Left ventricle myocardium superior (tissue), 1 donor: ENCODE results near the gene PIGH. TPM values are rescaled to one million over a fixed set of nuclear protein-coding genes. Genes with fewer than 3 reads are reported as not detected.
A peak's percentile ranks its signal among the peaks of the same experiment; 100 is the strongest.
"Not testable (repeated sequence)": the region's sequence is repeated elsewhere in the genome, so short reads cannot be mapped to it uniquely, and the experiment has no call there.

Experiments used
- ATAC-seq: fragments of 200-7000 bp; cut with Tn5 transposase; one replicate; pipeline ENCODE4 v1.9.1; 2020; ENCODE audit warnings: mild to moderate bottlenecking, moderate library complexity
- DNase-seq: peaks from one replicate; pipeline ENCODE4 v3.0.0-alpha.2; 2020
- intact Hi-C: fragments of 100-400 bp; cut with micrococcal nuclease; formaldehyde crosslinking; loops from one replicate; pipeline ENCODE4 v1.11.0; 2022
- long read RNA-seq: library from polyadenylated mRNA; unstranded; transcript quantifications from one replicate; pipeline ENCODE4 v2.0.0, GENCODE V29; 2021
- total RNA-seq: library from RNA; stranded (reverse); fragmentation: NEBNext Ultra II Directional; extraction: Animal tissue kit (Norgen Biotek cat#: 25700); gene quantifications from one replicate; pipeline ENCODE4 v1.2.1, GENCODE V29; 2021
- donor health status: DM: no; HTN: yes; CAD: no; lungs with severe emphysema.

PIGH gene, protein sequence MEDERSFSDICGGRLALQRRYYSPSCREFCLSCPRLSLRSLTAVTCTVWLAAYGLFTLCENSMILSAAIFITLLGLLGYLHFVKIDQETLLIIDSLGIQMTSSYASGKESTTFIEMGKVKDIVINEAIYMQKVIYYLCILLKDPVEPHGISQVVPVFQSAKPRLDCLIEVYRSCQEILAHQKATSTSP
- total RNA-seq: 11.2 TPM
- long read RNA-seq, transcript PIGH-201 (4 exons, 1,420 nt): major isoform, 22 of 30 reads
- long read RNA-seq, partial matches to known transcripts: 1 of 30 reads
- long read RNA-seq, other reads (novel, unspliced or antisense): 5 of 30 reads

DNA sequence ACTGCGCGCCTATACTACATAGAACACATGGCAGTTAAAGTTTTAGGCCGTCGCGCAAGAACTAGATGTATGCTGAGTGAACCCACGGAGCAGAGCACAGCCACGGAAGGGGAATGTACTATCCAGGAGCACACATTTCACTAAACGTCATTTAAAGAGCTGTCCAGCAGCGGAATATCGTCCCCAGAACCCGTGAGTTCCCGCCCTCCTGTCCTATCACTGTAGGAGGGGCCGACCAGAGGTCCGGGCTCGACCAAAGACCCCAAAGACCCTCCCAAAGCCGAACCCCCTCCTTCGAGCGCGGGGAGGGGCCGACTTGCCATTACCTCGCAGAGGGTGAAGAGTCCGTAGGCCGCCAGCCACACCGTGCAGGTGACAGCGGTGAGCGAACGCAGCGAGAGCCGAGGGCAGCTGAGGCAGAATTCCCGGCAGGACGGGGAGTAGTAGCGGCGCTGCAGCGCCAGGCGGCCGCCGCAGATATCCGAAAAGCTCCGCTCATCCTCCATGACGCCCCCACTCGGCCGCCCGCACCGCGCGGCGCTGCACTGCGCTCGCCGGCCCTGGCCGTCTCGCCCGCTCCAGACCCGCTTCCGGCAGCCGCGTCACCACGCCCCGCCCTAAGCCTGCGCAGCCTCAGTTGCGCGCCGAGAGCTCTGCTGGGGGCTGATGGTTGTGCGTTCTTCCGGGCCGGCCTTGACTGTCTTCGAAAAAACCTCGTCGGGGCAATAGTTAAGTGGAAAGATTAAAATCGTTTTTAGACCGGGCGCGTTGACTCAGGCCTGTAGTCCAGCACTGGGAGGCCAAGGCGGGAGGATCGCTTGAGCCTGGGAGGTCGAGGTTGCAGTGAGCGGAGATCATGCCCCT is at the start of gene PIGH:
Gene PIGH, minus strand, starts transcription at position 571 of the 864 bp plus-strand sequence. Its CDS starts 65 bp downstream, at position 506.
- ATAC-seq (peak; percentile 100), DNase-seq (peak; percentile 95)
- intact Hi-C loops: no loop called here

DNA sequence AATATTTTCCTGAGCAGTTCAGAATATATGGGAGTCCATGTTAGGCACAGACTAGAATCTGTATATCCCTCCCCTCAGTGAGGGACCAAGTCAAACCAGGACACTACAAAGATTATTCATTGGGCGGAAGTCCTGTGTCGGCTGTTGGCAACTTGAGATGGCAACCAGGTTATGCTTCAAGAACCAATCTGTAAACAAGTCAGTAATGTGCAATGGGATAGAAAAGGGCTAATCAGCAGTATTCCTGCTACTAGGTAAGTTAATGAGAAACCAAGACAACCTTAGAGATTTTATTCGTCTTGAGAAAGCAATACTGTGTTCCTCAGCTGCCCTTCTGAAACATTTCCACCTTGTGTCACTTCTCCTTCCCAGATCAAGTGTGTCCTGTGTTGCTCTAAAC is 46.1 kb upstream of the PIGH start:
- intact Hi-C loops: no loop called here
- no peak for ATAC-seq
- no peak for DNase-seq

DNA sequence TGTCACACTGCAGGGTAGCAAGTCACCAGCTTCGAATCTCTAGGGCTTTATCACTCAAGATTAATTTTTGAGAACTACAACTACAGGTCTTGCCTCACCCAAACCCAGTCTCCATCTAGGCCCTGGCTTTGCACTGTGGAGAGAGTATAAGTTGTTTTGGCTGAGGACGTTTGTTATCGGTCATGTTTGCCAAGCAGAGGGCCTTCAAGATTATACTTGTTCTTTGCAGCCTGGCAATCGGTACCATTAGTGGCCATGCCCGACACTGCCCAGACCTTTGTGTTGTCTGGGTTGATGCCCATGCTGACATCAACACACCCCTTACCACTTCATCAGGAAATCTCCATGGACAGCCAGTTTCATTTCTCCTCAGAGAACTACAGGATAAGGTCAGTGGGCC is 45.3 kb upstream of the PIGH start:
- ATAC-seq: peak; percentile 89
- intact Hi-C loops: no loop called here
- DNase-seq: peak; percentile 30

DNA sequence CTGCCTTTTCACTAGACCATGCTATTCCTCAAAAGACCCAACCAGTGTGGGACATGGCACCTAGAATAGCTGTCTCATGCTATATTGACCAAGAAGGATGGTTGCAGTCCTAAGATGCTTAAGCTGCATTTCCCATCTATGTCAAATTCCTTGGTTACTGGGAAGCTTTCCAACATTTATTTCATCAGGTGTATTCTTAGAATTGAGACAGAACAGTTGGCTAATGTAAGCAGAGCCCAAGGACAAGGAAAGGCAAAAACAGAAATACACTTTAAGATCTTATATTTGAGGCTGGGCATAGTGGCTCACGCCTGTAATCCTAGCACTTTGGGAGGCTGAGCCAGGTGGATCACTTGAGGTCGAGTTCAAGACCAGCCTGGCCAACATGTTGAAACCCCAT is 44.4 kb upstream of the PIGH start:
- intact Hi-C loops: no loop called here
- DNase-seq (no peak), ATAC-seq (peak; percentile 66)

DNA sequence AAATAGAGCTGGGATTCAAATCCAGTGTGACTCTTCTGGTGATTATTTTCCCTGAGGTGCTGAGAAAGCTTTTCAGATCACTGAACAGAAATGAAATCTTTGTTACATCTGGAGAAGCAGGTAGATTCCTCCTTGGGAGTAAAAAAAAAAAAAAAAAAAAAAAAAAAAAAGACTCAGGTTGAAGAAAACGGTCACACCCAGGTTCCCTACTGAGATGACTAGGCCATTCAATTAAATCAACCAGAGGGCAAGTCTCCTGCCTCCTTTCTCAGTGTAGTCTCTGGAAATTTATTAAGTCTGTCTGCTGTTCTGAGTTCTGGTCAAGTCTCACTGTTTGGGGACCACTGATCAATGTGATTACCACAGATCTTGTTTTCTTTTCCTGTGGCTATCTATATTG is 43.6 kb upstream of the PIGH start:
- DNase-seq (no peak), ATAC-seq (no peak)
- intact Hi-C loops: no loop called here

DNA sequence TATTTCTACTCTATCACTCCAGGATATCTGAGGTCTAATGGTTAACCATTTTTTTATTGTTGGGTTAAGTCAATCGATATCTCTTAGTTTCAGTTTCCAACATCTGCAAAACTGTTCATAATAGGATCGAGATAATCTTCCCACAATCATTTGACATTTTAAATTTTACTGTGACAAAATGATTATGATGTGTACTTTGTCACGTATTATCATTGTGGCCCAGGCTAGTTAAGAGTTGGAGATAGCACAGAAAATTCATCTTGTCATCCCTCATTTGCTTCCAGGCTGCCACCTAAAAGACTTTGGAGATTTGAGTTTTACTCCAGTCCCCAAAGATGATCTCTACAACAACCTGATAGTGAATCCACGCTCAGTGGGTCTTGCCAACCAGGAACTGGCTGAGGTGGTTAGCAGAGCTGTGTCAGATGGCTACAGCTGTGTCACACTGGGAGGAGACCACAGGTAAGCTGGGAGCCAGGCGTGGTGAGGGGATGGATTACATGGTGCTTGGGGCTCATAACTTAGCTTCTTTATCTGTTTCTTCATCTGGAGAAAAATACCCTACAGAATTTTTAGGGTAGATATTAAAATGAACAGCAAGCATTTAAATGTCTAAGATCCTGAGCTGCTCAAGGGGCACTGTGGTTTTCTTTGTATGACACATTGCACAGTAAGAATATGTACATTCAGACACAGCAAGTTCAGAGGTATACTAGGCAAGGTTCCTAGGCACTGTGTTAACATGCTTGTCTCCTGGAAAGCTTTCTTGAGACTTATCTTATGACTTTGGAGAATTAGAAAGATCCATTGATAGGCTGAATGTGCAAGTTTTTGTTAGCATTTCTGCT is 42.1 kb upstream of the PIGH start:
- DNase-seq (no peak), ATAC-seq (no peak)
- intact Hi-C loops: no loop called here

DNA sequence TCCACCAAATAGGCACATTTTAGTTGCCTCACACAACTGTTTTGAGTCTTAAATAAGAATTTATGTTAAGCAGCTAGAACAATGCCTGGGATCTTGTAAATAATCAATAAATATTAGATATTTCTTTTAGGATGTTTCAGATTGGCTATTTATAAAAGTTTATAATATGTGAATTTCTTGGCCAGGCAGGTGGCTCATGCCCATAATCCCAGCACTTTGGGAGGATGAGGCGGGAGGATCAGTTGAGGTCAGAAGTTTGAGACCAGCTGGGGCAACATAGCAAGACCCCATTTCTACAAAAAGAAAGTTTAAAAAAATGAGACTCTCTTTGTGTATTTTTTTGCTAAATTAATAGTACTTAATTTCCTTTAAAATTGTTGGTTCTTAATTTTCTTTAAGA is 41.4 kb upstream of the PIGH start:
- ATAC-seq (no peak), DNase-seq (no peak)
- intact Hi-C loops: no loop called here

DNA sequence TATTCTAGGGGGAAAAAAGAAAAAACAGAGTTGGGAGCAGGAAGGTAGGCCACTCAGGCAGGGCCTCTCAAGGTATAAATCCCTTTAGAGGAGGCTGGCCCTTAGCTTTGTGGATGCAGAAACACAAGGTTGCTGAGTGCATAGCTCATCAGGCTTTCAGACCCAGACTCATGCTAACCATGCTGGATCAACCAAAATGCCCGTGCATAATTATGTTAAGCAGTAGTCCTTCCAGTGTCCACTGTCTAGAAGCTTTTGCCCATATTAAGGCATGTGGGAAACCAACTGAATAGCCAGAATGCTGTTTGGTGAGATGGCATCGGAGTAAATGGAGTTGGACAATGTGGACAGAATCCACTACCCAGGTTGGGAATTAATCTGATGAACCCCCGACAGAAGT is 38.6 kb upstream of the PIGH start:
- intact Hi-C loops: no loop called here
- ATAC-seq (no peak), DNase-seq (no peak)

DNA sequence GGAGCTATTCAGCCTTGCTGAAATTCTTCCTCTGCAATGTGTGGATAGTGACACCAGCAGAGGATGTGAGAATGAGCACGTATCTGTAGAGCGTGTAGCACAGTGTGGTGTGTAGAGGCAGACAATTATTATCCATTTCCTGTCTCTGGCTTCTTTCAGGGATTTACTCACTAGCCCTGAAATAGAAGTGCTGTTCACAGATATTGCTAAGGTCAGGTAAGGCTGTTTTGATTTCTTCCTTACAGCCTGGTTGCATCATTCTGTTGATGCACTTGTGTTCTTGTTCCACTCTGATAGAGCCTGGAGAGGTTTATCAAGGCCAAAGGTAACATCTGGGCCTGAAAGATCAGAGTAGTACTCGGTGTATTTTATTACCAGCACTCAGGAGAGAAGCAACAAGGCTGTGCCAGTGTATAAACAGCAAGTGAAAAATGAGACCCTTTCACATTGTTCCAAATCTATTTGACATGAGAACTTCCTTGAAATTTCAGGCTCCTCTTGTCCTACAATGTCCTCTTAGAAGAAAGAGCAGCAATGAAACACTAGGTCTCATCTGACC is 36.4 kb upstream of the PIGH start:
- ATAC-seq: peak; percentile 97
- intact Hi-C loops: no loop called here
- no peak for DNase-seq

DNA sequence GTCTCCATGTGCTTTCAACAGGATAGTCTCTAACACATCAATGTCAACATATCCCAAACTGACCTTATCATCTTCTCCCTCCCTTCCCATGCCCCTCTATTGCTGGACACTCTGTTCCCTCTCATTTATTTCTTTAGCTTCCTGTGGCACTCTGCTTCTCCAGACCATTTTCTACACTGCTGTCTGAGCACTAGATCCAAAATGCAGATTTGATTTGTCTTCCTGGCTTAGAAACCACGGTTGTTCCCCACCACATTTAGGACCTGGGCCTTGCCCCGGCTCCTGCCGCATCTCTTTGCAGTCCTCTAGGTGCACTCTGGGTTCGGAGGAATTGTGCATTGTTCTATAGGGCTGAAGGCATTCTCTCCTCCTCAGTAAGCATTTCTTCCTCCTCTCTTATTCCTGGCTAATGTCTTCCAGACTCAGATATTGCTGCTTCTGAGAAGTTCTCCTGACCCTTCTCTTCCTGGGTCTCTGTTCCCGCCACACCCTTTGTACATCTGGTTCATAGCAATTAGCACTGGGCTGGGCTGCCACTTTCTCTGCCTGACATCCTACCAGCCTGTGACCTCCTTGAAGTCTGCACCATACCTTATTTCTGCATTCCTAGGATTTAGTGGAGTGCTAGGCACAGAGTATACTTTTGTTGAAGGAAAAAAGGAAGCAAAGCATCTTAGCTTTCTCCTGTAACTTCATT is 33.5 kb upstream of the PIGH start:
- intact Hi-C loops: no loop called here
- ATAC-seq (no peak), DNase-seq (no peak)

DNA sequence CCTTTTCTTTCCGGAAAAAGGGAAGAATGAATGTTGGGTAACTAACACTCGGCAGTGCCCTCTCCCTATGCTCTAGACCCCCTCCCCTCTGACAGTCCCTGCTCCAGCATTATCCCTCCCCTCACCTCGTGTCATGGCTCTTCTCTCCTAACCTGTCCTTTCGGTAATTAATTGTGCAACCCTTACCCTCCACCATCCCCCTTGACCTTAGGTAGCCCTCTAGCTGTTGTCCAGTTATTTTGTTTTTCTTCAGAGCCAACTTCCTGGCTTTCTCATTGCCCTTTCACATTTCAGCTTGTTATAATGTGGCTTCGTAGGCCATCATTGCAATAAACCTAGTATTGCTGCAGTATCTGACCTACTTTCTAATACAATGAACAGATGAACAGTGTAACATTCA is 30.9 kb upstream of the PIGH start:
- DNase-seq (no peak), ATAC-seq (no peak)
- intact Hi-C loops: no loop called here

DNA sequence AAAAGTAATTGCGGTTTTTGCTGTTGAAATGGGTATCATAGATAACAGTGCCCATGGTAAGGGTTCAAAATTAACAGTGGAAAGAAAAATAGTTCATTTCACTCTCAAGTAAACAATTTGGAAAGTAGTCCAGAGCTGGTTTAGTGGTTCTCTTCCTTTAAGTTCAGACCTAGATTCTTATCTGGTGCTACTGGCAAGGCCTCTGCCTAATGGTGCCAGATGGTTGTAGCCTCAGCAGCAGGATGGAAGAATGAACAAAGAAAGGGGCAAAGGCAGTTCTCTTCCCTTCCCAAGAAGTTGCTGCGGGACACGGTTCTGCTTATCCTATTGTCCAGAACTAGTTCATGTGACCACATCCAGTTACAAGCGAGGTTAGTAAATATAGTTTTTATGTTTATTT is 30.1 kb upstream of the PIGH start:
- no peak for ATAC-seq
- DNase-seq: no peak
- intact Hi-C loops: no loop called here

DNA sequence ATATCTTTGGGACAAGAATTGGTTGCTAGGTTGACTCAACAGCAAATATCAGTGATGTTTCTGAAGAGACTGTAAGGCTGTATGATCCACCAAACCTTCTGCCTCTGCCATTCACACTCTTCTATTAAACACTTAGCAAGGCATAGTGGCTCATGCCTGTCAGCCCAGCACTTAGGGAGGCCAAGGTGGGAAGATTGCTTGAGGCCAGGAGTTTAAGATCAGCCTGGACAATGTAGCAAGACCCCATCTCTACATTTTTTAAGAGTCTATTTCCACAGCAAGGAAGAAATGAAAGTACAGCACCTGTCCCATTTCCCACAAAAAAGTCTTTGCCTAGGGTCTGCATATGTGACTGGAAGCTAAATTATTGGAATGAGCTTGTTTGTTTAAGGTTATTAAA is 27.5 kb upstream of the PIGH start:
- intact Hi-C loops: no loop called here
- DNase-seq: no peak
- ATAC-seq: no peak

DNA sequence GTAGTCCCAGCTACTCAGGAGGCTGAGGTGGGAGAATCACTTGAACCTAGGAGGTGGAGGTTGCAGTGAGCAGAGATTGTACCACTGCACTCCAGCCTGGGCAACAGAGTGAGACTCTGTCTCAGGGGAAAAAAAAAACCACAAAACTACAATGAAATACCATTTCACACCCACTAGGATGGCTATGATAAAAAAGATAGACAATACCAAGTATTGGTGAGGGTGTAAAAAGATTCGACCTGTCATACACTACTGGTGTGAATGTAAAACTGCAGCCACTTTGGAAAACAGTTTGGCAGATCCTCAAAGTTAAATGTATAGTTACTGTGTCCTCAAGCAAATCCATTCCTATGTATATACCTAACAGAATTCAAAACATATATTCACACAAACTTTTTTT is 26.1 kb upstream of the PIGH start:
- DNase-seq, intact Hi-C loops, ATAC-seq: not testable (repeated sequence)

DNA sequence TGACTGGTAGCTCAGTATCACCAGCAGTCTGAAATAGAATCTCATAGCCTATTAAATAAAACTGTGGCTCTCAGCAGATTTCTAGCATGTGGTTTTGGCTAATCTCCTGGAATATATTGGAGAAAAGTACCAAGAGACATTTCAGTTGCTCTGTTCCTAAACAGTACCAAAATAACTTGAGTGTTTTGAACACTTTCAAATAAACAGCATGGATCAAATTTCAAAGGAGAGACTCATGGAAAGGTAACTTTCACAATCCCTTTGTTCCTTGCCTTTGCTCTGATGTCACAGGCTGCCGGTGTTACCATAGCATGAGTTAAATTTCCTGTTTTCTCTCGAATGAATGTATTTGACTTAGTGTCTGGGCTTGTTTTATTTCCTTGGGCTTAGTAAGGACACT is 23.0 kb upstream of the PIGH start:
- intact Hi-C loops: no loop called here
- DNase-seq: no peak
- ATAC-seq: no peak

DNA sequence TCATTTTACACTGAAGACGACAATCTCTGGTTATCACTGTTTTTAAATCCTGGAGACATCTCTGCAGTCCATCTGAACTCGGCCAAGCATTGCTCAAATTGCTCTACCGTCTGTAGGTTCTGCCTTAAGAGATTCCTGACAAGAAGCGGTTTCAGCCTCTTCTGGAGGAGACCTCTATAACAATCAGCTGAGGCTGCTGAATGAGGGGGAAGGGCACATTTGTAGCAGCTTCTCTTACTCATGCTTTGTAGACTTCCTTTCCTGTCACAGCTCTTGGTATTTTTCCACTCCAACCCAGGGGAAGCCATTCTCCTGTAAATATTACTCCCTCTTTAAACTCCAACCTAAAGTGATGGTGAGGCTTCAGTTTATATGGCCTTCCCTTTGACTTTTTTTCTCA is 22.6 kb upstream of the PIGH start:
- DNase-seq (no peak), ATAC-seq (no peak)
- intact Hi-C loops: no loop called here

DNA sequence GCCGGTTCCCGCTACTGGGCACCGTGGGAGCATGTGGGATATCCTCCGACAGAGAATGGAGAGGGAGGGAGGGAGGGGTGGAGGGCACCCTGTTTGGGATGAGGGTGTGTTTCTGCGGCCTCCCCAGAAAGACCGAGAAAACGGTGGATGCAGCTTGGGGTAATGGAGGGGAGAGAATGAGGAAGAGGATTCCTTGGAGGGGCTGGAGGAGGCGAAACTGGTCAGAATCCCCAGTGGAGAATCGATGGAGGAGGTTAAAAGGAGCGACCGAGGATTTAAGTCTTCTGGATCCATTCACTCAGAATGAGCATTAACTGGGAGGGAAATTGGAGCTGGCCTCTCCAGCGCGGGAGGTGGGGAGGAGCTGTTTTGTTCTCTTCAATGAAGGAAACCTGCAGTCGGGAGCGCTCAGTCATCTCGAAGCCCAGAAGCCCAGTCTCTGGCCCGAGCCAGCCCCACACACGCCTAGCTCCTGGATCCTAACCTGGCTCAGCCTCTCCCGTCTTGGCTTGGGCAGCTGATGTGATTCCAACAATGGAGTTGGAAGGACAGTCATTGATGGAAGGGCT is 20.2 kb upstream of the PIGH start:
- ATAC-seq: peak; percentile 16
- peak; percentile 31 for DNase-seq
- intact Hi-C loops: no loop called here

DNA sequence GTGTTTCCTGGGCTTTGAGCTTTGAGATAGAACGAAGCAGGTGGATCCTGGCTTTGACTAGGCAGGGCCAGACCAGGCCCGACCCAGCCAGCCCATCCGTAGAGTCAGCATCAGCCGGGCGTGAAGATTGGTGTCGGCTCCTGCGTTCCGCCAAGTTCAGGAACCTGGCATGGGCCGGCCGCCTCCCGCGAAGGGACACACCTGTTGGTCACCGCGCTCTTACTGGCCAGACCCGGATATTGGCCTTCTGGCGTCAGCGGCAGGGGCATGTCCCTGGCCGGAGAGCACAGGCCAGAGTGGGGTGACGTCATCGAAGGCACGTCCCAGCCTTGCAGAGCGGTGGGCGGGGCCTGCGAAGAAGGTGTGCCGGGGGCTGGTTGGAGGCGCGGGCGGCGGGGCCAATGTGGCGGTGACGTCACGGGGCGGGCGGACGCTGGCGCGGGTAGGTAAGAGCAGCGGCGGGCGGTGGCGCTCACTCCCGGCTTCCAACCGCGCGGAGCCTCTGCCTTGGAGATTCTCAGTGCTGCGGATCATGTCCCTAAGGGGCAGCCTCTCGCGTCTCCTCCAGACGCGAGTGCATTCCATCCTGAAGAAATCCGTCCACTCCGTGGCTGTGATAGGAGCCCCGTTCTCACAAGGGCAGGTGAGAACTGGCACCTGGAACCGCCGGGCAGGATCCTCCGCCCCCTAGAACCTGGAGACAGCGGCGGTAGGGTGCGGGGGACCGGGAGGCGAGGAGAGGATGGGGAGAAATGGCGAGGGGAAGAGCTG is 19.6 kb upstream of the PIGH start, which contains the start of gene ARG2:
Gene ARG2, plus strand, starts transcription at position 475 of the 771 bp plus-strand sequence. Its CDS starts 58 bp downstream, at position 533.
- DNase-seq (peak; percentile 99), ATAC-seq (peak; percentile 99)
- intact Hi-C loops: loop anchor here (5.0 kb wide), 1 partner anchor 48 kb away; no protein-coding TSS in a partner anchor
